ENCODE measurements around the gene HCFC1.
A peak's percentile ranks its signal among the peaks of the same experiment; 100 is the strongest.

Gene HCFC1

GRCh38 chrX:153959649-153960048 is 12.0 kb downstream of the HCFC1 start:
- no peak for ATAC-seq (ENCODE audit: low read depth)
- no peak for DNase-seq (ENCODE audit: low spot score)
- Histone ChIP-seq H3K36me3 (ENCODE audit: low read depth) (peaks cover 56% of the 10 kb centered on the region), H3K4me3 (ENCODE audit: severe bottlenecking) (no peak overlapping the region), H3K27ac (ENCODE audit: poor library complexity, severe bottlenecking) (no peak overlapping the region), H3K9me3 (ENCODE audit: severe bottlenecking) (no peaks in the 10 kb centered on the region), H3K4me1 (ENCODE audit: insufficient read depth, poor library complexity, severe bottlenecking) (no peaks in the 10 kb centered on the region), H3K27me3 (ENCODE audit: insufficient read depth, poor library complexity, severe bottlenecking) (no peaks in the 10 kb centered on the region)
- TF ChIP-seq CTCF (IDR thresholded peaks at IDR 0.05; ENCODE audit: poor library complexity, severe bottlenecking), result no peak

- TF ChIP-seq CTCF (IDR thresholded peaks at IDR 0.05; ENCODE audit: poor library complexity, severe bottlenecking), result no peak
- Histone ChIP-seq H3K27ac (ENCODE audit: poor library complexity, severe bottlenecking) (no peak overlapping the region), H3K9me3 (ENCODE audit: severe bottlenecking) (no peaks in the 10 kb centered on the region), H3K4me3 (ENCODE audit: severe bottlenecking) (no peak overlapping the region), H3K4me1 (ENCODE audit: insufficient read depth, poor library complexity, severe bottlenecking) (no peaks in the 10 kb centered on the region), H3K27me3 (ENCODE audit: insufficient read depth, poor library complexity, severe bottlenecking) (no peaks in the 10 kb centered on the region), H3K36me3 (ENCODE audit: low read depth) (peaks cover 61% of the 10 kb centered on the region)
- DNase-seq (ENCODE audit: low spot score) (no peak), ATAC-seq (ENCODE audit: low read depth) (no peak)
Observed at GRCh38 chrX:153958605-153959004, 13.0 kb downstream of the HCFC1 start.

GRCh38 chrX:153957224-153957623 is 14.4 kb downstream of the HCFC1 start:
- H3K9me3 ChIP-seq (ENCODE audit: severe bottlenecking), result no peaks in the 10 kb centered on the region
- TF ChIP-seq CTCF (IDR thresholded peaks at IDR 0.05; ENCODE audit: poor library complexity, severe bottlenecking), result no peak

GRCh38 chrX:153956044-153956907 is 15.3 kb downstream of the HCFC1 start:
- H3K36me3 ChIP-seq (ENCODE audit: low read depth), result peaks cover 63% of the 10 kb centered on the region
- no peak overlapping the region for H3K27ac ChIP-seq (ENCODE audit: poor library complexity, severe bottlenecking)
- no peaks in the 10 kb centered on the region for H3K9me3 ChIP-seq (ENCODE audit: severe bottlenecking)
- ATAC-seq (ENCODE audit: low read depth) (0 out of 3 replicates have a peak, but pooled peaks have one; percentile 13), DNase-seq (ENCODE audit: low spot score) (no peak)
- no peak overlapping the region for H3K4me3 ChIP-seq (ENCODE audit: severe bottlenecking)
- H3K27me3 ChIP-seq (ENCODE audit: insufficient read depth, poor library complexity, severe bottlenecking), result no peaks in the 10 kb centered on the region
- no peaks in the 10 kb centered on the region for H3K4me1 ChIP-seq (ENCODE audit: insufficient read depth, poor library complexity, severe bottlenecking)
- no peak for TF ChIP-seq CTCF (IDR thresholded peaks at IDR 0.05; ENCODE audit: poor library complexity, severe bottlenecking)

More at GRCh38 chrX:153957224-153957623, 14.4 kb downstream of the HCFC1 start:
- Histone ChIP-seq H3K27ac (ENCODE audit: poor library complexity, severe bottlenecking) (no peak overlapping the region), H3K27me3 (ENCODE audit: insufficient read depth, poor library complexity, severe bottlenecking) (no peaks in the 10 kb centered on the region), H3K4me3 (ENCODE audit: severe bottlenecking) (no peak overlapping the region), H3K36me3 (ENCODE audit: low read depth) (peaks cover 63% of the 10 kb centered on the region), H3K4me1 (ENCODE audit: insufficient read depth, poor library complexity, severe bottlenecking) (no peaks in the 10 kb centered on the region)
- ATAC-seq (ENCODE audit: low read depth), result no peak
- no peak for DNase-seq (ENCODE audit: low spot score)

GRCh38 chrX:153955228-153955732 is 16.3 kb downstream of the HCFC1 start:
- Histone ChIP-seq H3K9me3 (ENCODE audit: severe bottlenecking) (no peaks in the 10 kb centered on the region), H3K36me3 (ENCODE audit: low read depth) (peaks cover 62% of the 10 kb centered on the region), H3K4me3 (ENCODE audit: severe bottlenecking) (no peak overlapping the region), H3K4me1 (ENCODE audit: insufficient read depth, poor library complexity, severe bottlenecking) (no peaks in the 10 kb centered on the region), H3K27me3 (ENCODE audit: insufficient read depth, poor library complexity, severe bottlenecking) (no peaks in the 10 kb centered on the region), H3K27ac (ENCODE audit: poor library complexity, severe bottlenecking) (no peak overlapping the region)
- DNase-seq (ENCODE audit: low spot score) (no peak), ATAC-seq (ENCODE audit: low read depth) (no peak)
- TF ChIP-seq CTCF (IDR thresholded peaks at IDR 0.05; ENCODE audit: poor library complexity, severe bottlenecking), result no peak
